GM12892 (cell line): Measurements from ENCODE around the gene ONECUT1.

ENCODE experiments used
- POLR2A ChIP-seq: IDR thresholded peaks from 2 replicates; pipeline ENCODE4 v1.6.1; 2011; ENCODE audit warnings: low read depth, low read length, control low read depth
- POLR2AphosphoS5 ChIP-seq: IDR thresholded peaks from 2 replicates; pipeline ENCODE4 v1.6.1; 2011; ENCODE audit warnings: low read depth, low read length, control low read depth

- TF ChIP-seq POLR2AphosphoS5 = no peak
- no peak for TF ChIP-seq POLR2A
Measured at GRCh38 chr15:52797625-52798501, 7.7 kb upstream of the ONECUT1 start.
